GM12878 (cell line): Measurements from ENCODE around the gene SYT1. TPM values are rescaled to one million over a fixed set of nuclear protein-coding genes. Genes with fewer than 3 reads are reported as not detected.

Experiments used
- ASH2L ChIP-seq: fragments of 300-600, 200-600 bp; sonication (generic); IDR thresholded peaks from 2 replicates; pipeline ENCODE4 v1.6.1; 2017; ENCODE audit warnings: low read depth, mild to moderate bottlenecking, borderline replicate concordance
- E2F4 ChIP-seq: IDR thresholded peaks from 2 replicates; pipeline ENCODE4 v1.6.1; 2012; ENCODE audit warnings: low read depth, low read length, improper control_type of control experiment
- EED ChIP-seq: sonication (generic); IDR thresholded peaks from 2 replicates; pipeline ENCODE4 v1.6.1; 2016; ENCODE audit warnings: antibody characterized with exemption, low read depth
- ELK1 ChIP-seq: IDR thresholded peaks from 2 replicates; pipeline ENCODE4 v1.6.1; 2012; ENCODE audit warnings: low read depth, low read length, improper control_type of control experiment
- NKRF ChIP-seq: fragments of 450-650 bp; conservative IDR thresholded peaks from 2 replicates; pipeline ENCODE4 v1.6.1; 2017; ENCODE audit warnings: mild to moderate bottlenecking, moderate library complexity
- NR2F1 ChIP-seq: fragments of 450-650 bp; conservative IDR thresholded peaks from 2 replicates; pipeline ENCODE4 v1.6.1; 2017; ENCODE audit warnings: mild to moderate bottlenecking
- STAT1 ChIP-seq: fragments of 450-650 bp; conservative IDR thresholded peaks from 2 replicates; pipeline ENCODE4 v1.6.1; 2014; ENCODE audit warnings: antibody characterized with exemption, mild to moderate bottlenecking
- ZBTB4 ChIP-seq: fragments of 450-650 bp; formaldehyde crosslinking; IDR thresholded peaks from 2 replicates; pipeline ENCODE4 v1.4.0; 2022; ENCODE audit warnings: mild to moderate bottlenecking, moderate library complexity
- ZBTB40 ChIP-seq: fragments of 450-650 bp; IDR thresholded peaks from 2 replicates; pipeline ENCODE4 v1.6.1; 2016; ENCODE audit warnings: mild to moderate bottlenecking, moderate library complexity, borderline replicate concordance
- polyA plus RNA-seq, 11 experiments: library from polyadenylated mRNA; depleted of rRNA in 4 of 11; unstranded in 6 of 11; stranded (reverse) in 5 of 11; fragments of >200 nt; fragmentation: Nextera tagmentation in 4 of 11; fragmentation: Illumina TruSeq in 1 of 11; extraction: Ambion mirVana in 4 of 11; extraction: Trizol in 1 of 11; gene quantifications; 1 replicate in 1 of 11; 2 replicates in 10 of 11; pipeline versions ENCODE4 v1.2.1 to v1.2.3, GENCODE V29; 2011 to 2016; ENCODE audit warnings: inconsistent platforms in 2 of 11, missing spikeins in 2 of 11, low read depth in 1 of 11
- total RNA-seq, 4 experiments: library from RNA; depleted of rRNA in 3 of 4; stranded (reverse); fragments of >200 nt in 3 of 4; fragmentation: Illumina TruSeq in 1 of 4; extraction: Trizol in 1 of 4; gene quantifications; 2 replicates each; pipeline versions ENCODE4 v1.2.1 to v1.2.3, GENCODE V29; 2013 to 2021

Gene SYT1
- total and polyA plus RNA-seq, 10 of the 15 experiments (the other 5 are each of a cell fraction or from before 2014, with no cell fraction given): 0.10 to 0.28 TPM; not detected in 8

- TF ChIP-seq ELK1 (no peak), STAT1 (no peak), ASH2L (no peak), E2F4 (no peak), ZBTB40 (no peak), EED (no peak), NKRF (no peak), NR2F1 (no peak), ZBTB4 (CRISPR knock-in tag) (no peak)
Observed at GRCh38 chr12:79364197-79364596, 499.6 kb downstream of the SYT1 start (continued).
